Left ventricle myocardium inferior (tissue), 1 donor: ENCODE data around the gene GPR108. TPM values are rescaled to one million over a fixed set of nuclear protein-coding genes. Genes with fewer than 3 reads are reported as not detected.

Experiments used
- DNase-seq: peaks from one replicate; pipeline ENCODE4 v3.0.0-alpha.2; 2020
- H3K27ac ChIP-seq: fragments of 200-600 bp; replicated peaks from 2 replicates; pipeline ENCODE4 v1.8.0; 2021
- H3K27me3 ChIP-seq: fragments of 200-600 bp; 2 replicates; pipeline ENCODE4 v1.8.0; 2021; ENCODE audit warnings: low read depth
- H3K36me3 ChIP-seq: fragments of 200-600 bp; 2 replicates; pipeline ENCODE4 v1.8.0; 2021
- H3K4me1 ChIP-seq: fragments of 200-600 bp; 2 replicates; pipeline ENCODE4 v1.8.0; 2021
- H3K4me3 ChIP-seq: fragments of 200-600 bp; 2 replicates; pipeline ENCODE4 v1.8.0; 2021; ENCODE audit warnings: mild to moderate bottlenecking, moderate library complexity
- H3K9me3 ChIP-seq: fragments of 200-600 bp; replicated peaks from 2 replicates; pipeline ENCODE4 v1.8.0; 2021
- intact Hi-C: fragments of 100-400 bp; cut with micrococcal nuclease; formaldehyde crosslinking; loops from one replicate; pipeline ENCODE4 v1.11.0; 2022
- microRNA-seq: library from miRNA; unstranded; fragments of <30 nt; microRNA quantifications from one replicate; pipeline ENCODE4 v1.2.0, GENCODE V29; 2020
- total RNA-seq: library from RNA; stranded (reverse); fragmentation: NEBNext Ultra II Directional; extraction: Animal tissue kit (Norgen Biotek cat#: 25700); gene quantifications from one replicate; pipeline ENCODE4 v1.2.1, GENCODE V29; 2021
- TF ChIP-seq, protein P1 (sequence below): fragments of 200-600 bp; IDR thresholded peaks from 2 replicates; pipeline ENCODE4 v1.8.0; 2021; ENCODE audit warnings: antibody characterized with exemption, mild to moderate bottlenecking, borderline replicate concordance
- donor health status: DM: no; HTN: yes; CAD: no; lungs with severe emphysema.

The GPR108 gene
- total RNA-seq, 1 donor from 2014 or later = 22.4 TPM

DNA sequence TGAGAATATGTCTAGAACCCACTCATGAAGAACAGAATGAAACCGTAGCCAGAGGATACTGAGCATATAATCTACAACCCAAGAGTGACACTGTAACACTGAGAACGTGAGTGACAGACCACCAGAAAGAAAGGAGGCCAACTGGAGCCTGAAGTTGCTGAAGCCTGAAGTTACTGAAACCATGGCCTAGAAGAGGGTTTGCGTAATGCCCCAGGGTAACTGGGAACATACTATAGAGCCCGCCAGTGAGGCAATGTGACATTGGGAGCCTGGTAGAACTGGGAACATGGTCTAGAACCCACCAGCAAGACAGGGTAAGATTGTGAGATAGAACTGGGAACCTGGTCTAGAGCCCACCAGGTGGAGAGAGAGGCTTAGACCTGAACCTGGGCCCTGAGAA, 51.9 kb downstream of the GPR108 start:
- TF ChIP-seq, protein P1, sequence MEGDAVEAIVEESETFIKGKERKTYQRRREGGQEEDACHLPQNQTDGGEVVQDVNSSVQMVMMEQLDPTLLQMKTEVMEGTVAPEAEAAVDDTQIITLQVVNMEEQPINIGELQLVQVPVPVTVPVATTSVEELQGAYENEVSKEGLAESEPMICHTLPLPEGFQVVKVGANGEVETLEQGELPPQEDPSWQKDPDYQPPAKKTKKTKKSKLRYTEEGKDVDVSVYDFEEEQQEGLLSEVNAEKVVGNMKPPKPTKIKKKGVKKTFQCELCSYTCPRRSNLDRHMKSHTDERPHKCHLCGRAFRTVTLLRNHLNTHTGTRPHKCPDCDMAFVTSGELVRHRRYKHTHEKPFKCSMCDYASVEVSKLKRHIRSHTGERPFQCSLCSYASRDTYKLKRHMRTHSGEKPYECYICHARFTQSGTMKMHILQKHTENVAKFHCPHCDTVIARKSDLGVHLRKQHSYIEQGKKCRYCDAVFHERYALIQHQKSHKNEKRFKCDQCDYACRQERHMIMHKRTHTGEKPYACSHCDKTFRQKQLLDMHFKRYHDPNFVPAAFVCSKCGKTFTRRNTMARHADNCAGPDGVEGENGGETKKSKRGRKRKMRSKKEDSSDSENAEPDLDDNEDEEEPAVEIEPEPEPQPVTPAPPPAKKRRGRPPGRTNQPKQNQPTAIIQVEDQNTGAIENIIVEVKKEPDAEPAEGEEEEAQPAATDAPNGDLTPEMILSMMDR = no peak
- no peaks in the 10 kb centered on the region for H3K9me3 ChIP-seq
- no peak overlapping the region for H3K27ac ChIP-seq
- H3K27me3 ChIP-seq = peaks cover 10% of the 10 kb centered on the region
- peaks cover 17% of the 10 kb centered on the region for H3K36me3 ChIP-seq
- H3K4me1 ChIP-seq = no peaks in the 10 kb centered on the region
- no peak overlapping the region for H3K4me3 ChIP-seq
- intact Hi-C loops = no loop called here
- DNase-seq = no peak

DNA sequence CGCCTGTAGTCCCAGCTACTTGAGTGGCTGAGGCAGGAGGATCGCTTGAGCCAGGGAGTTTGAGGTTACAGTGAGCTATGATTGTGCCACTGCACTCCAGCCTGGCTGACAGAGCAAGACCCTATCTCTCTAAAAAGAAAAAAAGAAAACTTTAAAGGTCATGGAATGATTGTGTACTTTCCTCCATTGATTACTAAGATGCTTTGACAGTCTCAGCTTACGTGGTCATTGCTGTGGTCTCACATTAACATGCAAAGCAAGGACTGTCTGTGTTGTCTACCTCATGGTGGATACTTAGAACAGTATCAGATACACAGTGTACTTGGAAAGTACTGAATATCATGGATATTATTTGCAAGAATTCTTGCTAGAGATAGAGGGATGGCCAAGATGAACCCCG, 53.4 kb downstream of the GPR108 start:
- no peak overlapping the region for H3K4me3 ChIP-seq
- H3K9me3 ChIP-seq = no peaks in the 10 kb centered on the region
- H3K4me1 ChIP-seq = no peaks in the 10 kb centered on the region
- TF ChIP-seq, protein P1 = no peak
- peaks cover 19% of the 10 kb centered on the region for H3K27me3 ChIP-seq
- intact Hi-C loops = no loop called here
- DNase-seq = no peak
- H3K27ac ChIP-seq = no peak overlapping the region
- H3K36me3 ChIP-seq = peaks cover 20% of the 10 kb centered on the region

GRCh38 chr19:6682607-6683128, 54.7 kb downstream of the GPR108 start:
- Histone ChIP-seq H3K9me3 (no peaks in the 10 kb centered on the region), H3K36me3 (peaks cover 20% of the 10 kb centered on the region), H3K27me3 (peaks cover 30% of the 10 kb centered on the region), H3K4me1 (no peaks in the 10 kb centered on the region), H3K4me3 (no peak overlapping the region), H3K27ac (no peak overlapping the region)
- intact Hi-C loops = no loop called here
- TF ChIP-seq, protein P1 = no peak
- DNase-seq = no peak

DNA sequence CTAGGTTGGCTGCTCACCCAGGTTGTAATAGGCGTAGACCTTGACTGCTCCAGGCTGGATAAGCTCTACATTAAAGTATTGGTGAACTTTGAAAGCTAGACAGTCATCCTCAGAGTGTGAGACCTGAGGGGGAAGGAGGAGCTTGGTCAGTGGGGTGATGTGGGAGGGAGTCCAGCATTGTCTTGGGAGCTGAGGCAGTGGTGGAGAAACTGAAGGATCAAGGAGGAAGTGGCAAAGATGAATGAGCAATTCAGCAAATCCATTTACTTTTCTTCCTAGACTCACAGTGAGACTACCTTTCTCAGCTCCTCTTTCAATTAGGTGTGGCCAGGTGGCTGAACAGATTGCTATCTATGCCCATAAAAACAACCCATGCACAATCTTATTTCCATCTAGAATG, 57.2 kb downstream of the GPR108 start:
- H3K27me3 ChIP-seq = peaks cover 51% of the 10 kb centered on the region
- peaks cover 20% of the 10 kb centered on the region for H3K36me3 ChIP-seq
- intact Hi-C loops = no loop called here
- no peak for DNase-seq
- no peaks in the 10 kb centered on the region for H3K4me1 ChIP-seq
- H3K27ac ChIP-seq = no peak overlapping the region
- no peak overlapping the region for H3K4me3 ChIP-seq
- H3K9me3 ChIP-seq = no peaks in the 10 kb centered on the region
- TF ChIP-seq, protein P1 = no peak

Small RNA genes within 50 kb of the gene (microRNA-seq; reads per million reads assigned to microRNA genes)
- gene MIR6791 = not detected

Other genes starting within 250 kb of the GPR108 start
- gene TUBB4A, start 235.3 kb downstream of the GPR108 start, total RNA-seq = 3.3 TPM
- gene TNFSF9, start 206.6 kb downstream of the GPR108 start, total RNA-seq = 0.38 TPM
- gene CD70, start 146.4 kb downstream of the GPR108 start, total RNA-seq = not detected
- 0.30 TPM for gene TNFSF14, start 67.4 kb downstream of the GPR108 start, total RNA-seq
- gene C3, start 16.9 kb downstream of the GPR108 start, total RNA-seq = 133 TPM
- 133 TPM for gene TRIP10, start 2.1 kb upstream of the GPR108 start, total RNA-seq
- 0.14 TPM for gene SH2D3A, start 29.9 kb upstream of the GPR108 start, total RNA-seq
- gene VAV1, start 35.1 kb upstream of the GPR108 start, total RNA-seq = 1.8 TPM
- gene ADGRE1, start 150.0 kb upstream of the GPR108 start, total RNA-seq = not detected